Activated CD8-positive, alpha-beta memory T cell treated with anti-CD3 and anti-CD28 coated beads, Interleukin-2, amount 50 U/mL, for 48 hours (primary cell): ENCODE data around the gene PATL1.
A peak's percentile ranks its signal among the peaks of the same experiment; 100 is the strongest.
"Not testable (repeated sequence)": the region's sequence is repeated elsewhere in the genome, so short reads cannot be mapped to it uniquely, and the experiment has no call there.

ENCODE experiments used
- DNase-seq: peaks from one replicate; pipeline ENCODE4 v3.0.0-alpha.2; 2020

The PATL1 gene, protein sequence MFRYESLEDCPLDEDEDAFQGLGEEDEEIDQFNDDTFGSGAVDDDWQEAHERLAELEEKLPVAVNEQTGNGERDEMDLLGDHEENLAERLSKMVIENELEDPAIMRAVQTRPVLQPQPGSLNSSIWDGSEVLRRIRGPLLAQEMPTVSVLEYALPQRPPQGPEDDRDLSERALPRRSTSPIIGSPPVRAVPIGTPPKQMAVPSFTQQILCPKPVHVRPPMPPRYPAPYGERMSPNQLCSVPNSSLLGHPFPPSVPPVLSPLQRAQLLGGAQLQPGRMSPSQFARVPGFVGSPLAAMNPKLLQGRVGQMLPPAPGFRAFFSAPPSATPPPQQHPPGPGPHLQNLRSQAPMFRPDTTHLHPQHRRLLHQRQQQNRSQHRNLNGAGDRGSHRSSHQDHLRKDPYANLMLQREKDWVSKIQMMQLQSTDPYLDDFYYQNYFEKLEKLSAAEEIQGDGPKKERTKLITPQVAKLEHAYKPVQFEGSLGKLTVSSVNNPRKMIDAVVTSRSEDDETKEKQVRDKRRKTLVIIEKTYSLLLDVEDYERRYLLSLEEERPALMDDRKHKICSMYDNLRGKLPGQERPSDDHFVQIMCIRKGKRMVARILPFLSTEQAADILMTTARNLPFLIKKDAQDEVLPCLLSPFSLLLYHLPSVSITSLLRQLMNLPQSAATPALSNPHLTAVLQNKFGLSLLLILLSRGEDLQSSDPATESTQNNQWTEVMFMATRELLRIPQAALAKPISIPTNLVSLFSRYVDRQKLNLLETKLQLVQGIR

DNA sequence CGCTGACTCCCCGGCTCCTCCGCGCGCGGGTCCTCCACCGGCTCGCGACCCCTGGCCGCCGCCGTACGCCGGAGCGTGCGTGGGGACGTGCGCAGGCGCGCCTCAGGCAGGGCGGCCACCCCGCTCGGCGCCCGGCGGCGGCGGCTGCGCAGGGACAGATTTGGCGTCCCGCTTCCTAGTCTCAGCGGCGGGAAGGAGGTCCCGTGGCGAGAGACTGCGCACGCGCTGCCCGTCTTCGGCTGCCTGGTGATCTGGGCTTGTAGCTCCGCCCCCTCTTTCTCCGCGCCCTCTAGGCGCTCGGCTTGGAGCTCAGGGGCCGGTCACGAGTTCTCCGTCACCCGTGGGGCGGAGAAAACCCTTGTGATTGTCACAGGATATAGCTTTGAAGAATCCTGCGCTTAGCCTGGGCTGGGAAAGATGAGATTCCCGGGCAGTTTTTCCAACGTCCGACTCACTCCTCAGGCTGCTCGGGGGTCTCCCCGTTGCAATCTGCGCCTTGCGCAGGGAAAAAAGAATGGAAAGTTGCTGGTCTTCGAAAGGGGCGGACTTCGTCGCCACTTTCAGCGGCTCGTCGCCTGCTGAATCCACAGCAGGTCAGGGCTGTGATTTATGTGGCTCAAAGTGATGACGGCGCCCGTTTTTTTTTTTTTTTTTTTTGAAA is at the start of gene PATL1:
TSS of gene PATL1 (minus strand) at position 88 of the 661 bp plus-strand sequence. CDS start 142 bp downstream, outside the sequence.
- DNase-seq: peak; percentile 98

GRCh38 chr11:59716051-59716450 is 47.2 kb upstream of the PATL1 start:
- no peak for DNase-seq

- DNase-seq: no peak
These were observed 44.9 kb upstream of the PATL1 start, which contains the start of gene OR10V1 for GRCh38 chr11:59713745-59714144. Gene OR10V1 (minus strand): TSS chr11:59713845. CDS start chr11:59713845, 0 bp downstream.

GRCh38 chr11:59710136-59710847 is 41.5 kb upstream of the PATL1 start:
- no peak for DNase-seq

DNA sequence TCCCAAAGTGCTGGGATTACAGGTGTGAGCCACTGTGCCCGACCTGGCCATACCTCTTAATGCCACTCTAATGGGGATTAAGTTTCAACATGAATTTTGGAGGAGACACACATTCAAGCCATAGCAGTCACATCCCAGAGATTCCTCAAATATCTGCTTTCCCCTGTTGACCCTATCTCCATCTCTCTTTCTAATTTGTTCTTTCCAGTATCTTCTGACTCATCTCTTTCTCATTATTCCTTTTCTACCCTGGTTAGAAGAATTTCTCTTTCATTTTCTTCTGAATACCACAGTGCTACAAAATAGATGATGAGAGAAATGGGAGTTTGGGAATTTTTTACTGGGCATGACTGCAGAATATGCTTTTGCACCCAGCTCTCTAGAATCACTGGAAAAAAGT is 39.7 kb upstream of the PATL1 start:
- DNase-seq: no peak

- no peak for DNase-seq
These were observed 38.5 kb upstream of the PATL1 start for GRCh38 chr11:59707371-59707770.

DNA sequence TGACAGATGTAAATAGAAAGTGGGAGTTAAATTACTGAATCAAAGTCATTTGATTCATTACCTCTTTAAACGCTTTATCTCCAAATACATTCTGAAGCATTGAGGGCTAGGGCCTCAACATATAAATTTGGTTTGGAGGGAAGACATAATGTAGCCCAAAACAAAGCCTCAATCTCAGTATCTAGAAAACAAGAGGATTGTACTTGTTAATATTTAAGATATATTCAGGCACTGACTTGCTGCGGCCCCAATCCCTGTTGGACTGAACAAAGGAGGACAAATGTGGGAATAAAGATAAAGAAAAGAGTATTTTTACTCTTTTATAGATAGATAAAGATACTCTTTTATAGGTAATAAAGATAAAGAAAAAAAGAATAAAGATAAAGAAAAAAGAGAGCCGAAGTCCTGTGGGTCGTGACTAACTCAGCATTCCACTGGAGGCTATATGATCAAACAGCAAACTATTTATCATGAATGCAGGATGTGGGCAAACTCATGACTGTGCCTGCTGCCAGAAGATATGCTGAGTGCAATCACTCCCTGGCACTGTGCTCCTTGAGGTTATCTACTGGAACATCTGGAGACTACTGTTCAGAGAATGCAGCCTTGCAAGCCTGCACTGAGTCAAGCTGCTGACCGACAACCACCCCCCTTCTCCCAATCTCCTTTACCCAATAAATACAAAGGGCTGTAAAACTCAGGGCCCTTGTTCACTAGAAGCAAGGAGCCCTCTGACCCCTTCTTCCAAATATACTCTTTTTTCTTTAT is 37.9 kb upstream of the PATL1 start:
- no peak for DNase-seq

GRCh38 chr11:59705294-59705693 is 36.5 kb upstream of the PATL1 start:
- DNase-seq: no peak

- DNase-seq: not testable (repeated sequence)
These were observed 34.7 kb upstream of the PATL1 start for GRCh38 chr11:59703515-59703914.

DNA sequence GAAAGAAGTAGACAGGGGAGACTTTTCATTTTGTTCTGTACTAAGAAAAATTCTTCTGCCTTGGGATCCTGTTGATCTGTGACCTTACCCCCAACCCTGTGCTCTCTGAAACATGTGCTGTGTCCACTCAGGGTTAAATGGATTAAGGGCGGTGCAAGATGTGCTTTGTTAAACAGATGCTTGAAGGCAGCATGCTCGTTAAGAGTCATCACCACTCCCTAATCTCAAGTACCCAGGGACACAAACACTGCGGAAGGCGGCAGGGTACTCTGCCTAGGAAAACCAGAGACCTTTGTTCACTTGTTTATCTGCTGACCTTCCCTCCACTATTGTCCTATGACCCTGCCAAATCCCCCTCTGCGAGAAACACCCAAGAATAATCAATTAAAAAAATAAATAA is 31.3 kb upstream of the PATL1 start:
- DNase-seq: not testable (repeated sequence)

DNA sequence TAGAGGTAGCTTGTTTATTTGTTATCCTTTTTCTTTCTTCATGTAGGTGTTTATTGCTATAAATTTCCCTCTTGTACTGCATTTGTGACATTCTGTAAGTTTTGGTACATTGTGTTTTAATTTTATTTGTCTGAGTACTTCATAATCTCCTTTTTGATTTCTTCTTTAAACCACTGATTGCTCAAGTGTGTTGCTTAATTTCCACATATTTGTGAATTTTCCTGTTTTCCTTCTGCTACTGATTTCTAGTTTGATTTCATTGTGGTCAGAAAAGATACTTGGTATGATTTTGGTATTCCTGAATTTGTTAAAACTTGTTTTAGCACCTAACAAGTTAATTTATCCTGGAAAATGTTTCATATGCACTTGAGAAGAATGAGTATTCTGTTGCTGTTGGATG is 29.7 kb upstream of the PATL1 start:
- no peak for DNase-seq

DNA sequence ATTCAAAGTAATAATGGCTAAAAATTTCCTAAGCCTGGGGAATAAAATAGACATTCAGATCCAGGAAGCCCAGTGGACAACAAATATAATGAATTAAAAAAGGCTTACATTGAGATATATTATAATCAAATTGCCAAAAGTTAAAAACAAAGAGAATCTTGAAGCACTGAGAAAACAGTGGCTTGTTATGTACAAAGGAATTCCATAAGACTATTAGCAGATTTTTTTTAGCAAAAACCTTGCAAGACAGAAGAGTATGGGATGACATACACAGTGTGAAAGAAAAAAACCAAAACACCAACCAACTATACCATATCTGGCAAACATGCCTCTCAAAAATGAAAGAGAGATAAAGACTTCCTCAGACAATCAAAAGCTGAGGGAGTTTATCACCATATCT is 24.1 kb upstream of the PATL1 start:
- DNase-seq: no peak

- DNase-seq: no peak
These were observed 22.3 kb upstream of the PATL1 start for GRCh38 chr11:59691156-59691555.

DNA sequence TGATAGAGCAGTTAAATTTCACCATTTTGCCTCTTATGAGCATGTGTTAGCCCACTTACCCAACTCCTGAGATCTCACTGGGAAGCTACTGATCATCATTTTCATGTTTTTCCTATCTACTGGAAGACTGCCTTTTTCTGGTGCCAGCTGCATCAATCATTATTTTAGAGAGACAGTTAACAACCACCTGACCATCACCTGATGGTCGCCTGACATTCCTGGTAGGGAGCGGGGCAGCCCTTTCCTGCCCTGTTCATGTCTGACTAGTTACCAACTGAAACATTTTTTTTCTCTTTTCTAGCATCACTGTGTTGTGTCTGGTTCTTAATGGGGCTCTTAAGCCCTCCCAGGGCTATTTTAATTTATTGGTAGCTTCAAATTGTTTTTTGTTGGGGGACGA is 20.2 kb upstream of the PATL1 start:
- no peak for DNase-seq

DNA sequence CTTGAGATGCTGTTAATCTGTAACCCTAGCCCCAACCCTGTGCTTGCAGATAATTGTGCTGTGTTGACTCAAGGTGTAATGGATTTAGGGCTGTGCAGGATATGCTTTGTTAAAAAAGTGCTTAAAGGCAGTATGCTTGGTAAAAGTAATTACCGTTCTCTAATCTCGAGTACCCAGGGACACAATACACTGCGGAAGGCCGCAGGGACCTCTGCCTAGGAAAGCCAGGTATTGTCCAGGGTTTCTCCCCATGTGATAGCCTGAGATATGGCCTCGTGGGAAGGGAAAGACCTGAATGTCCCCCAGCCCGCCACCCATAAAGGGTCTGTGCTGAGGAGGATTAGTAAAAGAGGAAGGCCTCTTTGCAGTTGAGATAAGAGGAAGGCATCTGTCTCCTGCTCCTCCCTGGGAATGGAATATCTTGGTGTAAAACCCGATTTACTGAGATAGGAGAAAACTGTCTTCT is 12.5 kb upstream of the PATL1 start:
- not testable (repeated sequence) for DNase-seq

- no peak for DNase-seq
These were observed 11.7 kb upstream of the PATL1 start for GRCh38 chr11:59680287-59681154.

DNA sequence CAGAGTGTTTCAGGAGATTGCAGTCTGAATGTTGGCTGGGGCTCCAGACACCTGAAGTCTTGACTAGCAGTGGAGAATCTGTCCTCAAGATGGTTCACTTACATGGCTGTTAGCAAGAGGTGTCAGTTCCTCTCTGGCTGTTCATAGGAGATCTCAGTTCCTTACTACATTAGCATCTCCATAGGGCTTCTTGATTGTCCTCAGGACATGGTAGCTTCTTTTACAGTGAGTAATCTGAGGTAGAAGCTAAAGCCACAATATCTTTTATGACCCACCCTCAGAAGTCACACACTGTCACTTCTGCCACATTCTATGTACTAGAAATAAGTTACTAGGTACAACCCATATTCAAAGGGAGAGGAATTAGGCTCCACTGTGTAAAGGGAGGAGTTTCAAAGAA is 10.5 kb upstream of the PATL1 start:
- no peak for DNase-seq

DNA sequence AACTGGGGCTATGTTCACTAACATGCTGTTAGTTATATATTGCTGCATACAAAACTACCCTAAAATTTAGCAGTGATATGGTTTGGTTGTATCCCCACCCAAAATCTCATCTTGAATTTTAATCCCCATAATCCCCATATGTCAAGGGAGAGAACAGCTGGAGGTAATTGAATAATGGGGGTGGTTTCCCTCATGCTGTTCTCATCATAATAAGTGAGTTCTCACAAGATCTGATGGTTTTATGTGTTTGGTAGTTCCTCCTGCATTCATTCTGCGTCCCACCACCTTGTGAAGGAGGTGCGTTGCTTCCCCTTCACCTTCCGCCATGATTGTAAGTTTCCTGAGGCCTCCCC is 10.0 kb upstream of the PATL1 start:
- no peak for DNase-seq

DNA sequence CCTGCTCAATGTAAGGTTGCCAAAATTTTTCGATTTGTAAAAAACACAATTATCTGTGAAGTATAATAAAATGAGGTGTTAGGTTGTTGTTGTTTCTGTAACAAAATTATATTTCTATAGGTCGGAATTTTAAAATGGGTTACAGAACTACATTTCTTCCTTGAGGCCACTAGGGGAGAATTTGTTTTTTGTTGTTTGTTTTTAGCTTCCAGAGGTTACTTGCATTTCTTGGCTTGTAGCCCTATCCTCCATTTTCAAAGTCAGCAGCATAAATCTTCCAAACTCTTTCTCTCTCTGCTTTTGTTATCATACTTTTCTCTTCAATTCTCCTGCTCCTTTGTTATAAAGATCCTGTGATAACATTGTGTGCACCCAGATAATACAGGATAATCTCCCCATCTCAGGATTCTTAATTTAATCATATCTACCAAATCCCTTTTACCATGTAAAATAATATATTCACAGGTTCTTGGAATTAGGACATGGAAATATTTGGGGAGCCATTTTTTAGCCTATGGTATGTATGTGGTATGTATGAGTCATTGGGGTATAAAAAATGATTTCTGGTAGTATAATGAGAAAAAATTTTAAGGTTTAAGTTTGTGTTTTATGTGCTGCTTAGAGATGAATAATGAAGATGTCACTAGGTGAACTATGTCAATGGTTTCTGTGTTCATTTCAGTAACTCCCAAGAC is 9.4 kb upstream of the PATL1 start:
- no peak for DNase-seq

DNA sequence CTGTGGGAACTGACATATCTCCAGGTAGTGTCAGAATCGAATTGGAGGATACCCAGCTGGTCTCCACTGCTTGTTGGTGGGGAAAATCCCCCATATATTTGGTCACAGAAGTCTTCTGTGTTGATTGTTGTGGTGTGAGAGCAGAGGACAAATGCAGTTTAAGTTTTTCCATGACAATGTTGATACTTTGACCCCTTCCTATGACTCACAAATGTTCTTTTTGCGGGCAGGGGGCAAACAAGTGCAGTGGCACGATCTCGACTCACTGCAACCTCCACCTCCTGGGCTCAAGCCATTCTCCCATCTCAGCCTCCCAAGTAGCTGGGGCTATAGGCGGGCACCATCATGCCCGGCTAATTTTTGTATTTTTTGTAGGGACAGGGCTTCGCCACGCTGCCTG is 7.4 kb upstream of the PATL1 start:
- no peak for DNase-seq
